H9 (cell line): ENCODE measurements around the gene PAEP. TPM values are rescaled to one million over a fixed set of nuclear protein-coding genes. Genes with fewer than 3 reads are reported as not detected.

Experiments
- DNase-seq: peaks from one replicate; pipeline ENCODE4 v3.0.0-alpha.2; 2017
- H2AFZ ChIP-seq: one replicate; pipeline ENCODE4 v1.6.1; 2013; ENCODE audit warnings: mild to moderate bottlenecking, low read length, control low read depth, moderate library complexity
- H2AK5ac ChIP-seq: 2 replicates; pipeline ENCODE4 v1.6.1; 2013; ENCODE audit warnings: low read length, control low read depth, mixed read lengths; ENCODE audit not compliant: insufficient read length
- H2BK120ac ChIP-seq: one replicate; pipeline ENCODE4 v1.6.1; 2013; ENCODE audit warnings: low read depth, mild to moderate bottlenecking, low read length, control low read depth, inconsistent platforms; ENCODE audit not compliant: poor library complexity, severe bottlenecking
- H2BK12ac ChIP-seq: 2 replicates; pipeline ENCODE4 v1.6.1; 2013; ENCODE audit warnings: low read length, control low read depth, mixed read lengths, low read depth; ENCODE audit not compliant: insufficient read length
- H2BK15ac ChIP-seq: 2 replicates; pipeline ENCODE4 v1.6.1; 2013; ENCODE audit warnings: low read depth, low read length, control low read depth
- H2BK20ac ChIP-seq: one replicate; pipeline ENCODE4 v1.6.1; 2013; ENCODE audit warnings: low read depth, mild to moderate bottlenecking, low read length, control low read depth, inconsistent platforms; ENCODE audit not compliant: poor library complexity, severe bottlenecking
- H2BK5ac ChIP-seq: 2 replicates; pipeline ENCODE4 v1.6.1; 2013; ENCODE audit warnings: low read length, control low read depth, mixed read lengths; ENCODE audit not compliant: insufficient read length
- H3K14ac ChIP-seq: 2 replicates; pipeline ENCODE4 v1.6.1; 2013; ENCODE audit warnings: low read length, control low read depth; ENCODE audit not compliant: insufficient read depth
- H3K18ac ChIP-seq: 2 replicates; pipeline ENCODE4 v1.6.1; 2013; ENCODE audit warnings: low read depth, mild to moderate bottlenecking, mixed read lengths, low read length, control low read depth; ENCODE audit not compliant: insufficient read length
- H3K23ac ChIP-seq: 2 replicates; pipeline ENCODE4 v1.6.1; 2013; ENCODE audit warnings: low read length, control low read depth, mixed read lengths, low read depth; ENCODE audit not compliant: insufficient read length
- H3K23me2 ChIP-seq: 2 replicates; pipeline ENCODE4 v1.6.1; 2013; ENCODE audit warnings: low read depth, mild to moderate bottlenecking, mixed read lengths, low read length, control low read depth; ENCODE audit not compliant: insufficient read length, poor library complexity, severe bottlenecking
- H3K27ac ChIP-seq: 2 replicates; pipeline ENCODE4 v1.5.1; 2013; ENCODE audit warnings: low read length, control low read depth, mixed read lengths, low read depth; ENCODE audit not compliant: insufficient read length
- H3K27me3 ChIP-seq: 2 replicates; pipeline ENCODE4 v1.6.1; 2013; ENCODE audit warnings: low read length, control low read depth, inconsistent platforms; ENCODE audit not compliant: insufficient read depth
- H3K4ac ChIP-seq: 2 replicates; pipeline ENCODE4 v1.6.1; 2013; ENCODE audit warnings: low read depth, mild to moderate bottlenecking, control low read depth, inconsistent platforms, low read length, moderate library complexity
- H3K4me1 ChIP-seq: 2 replicates; pipeline ENCODE4 v1.6.1; 2013; ENCODE audit warnings: low read length, control low read depth, inconsistent platforms; ENCODE audit not compliant: insufficient read depth
- H3K4me2 ChIP-seq: 2 replicates; pipeline ENCODE4 v1.6.1; 2013; ENCODE audit warnings: low read length, control low read depth, mixed read lengths; ENCODE audit not compliant: insufficient read length, insufficient read depth
- H3K56ac ChIP-seq: 2 replicates; pipeline ENCODE4 v1.6.1; 2013; ENCODE audit warnings: low read depth, mild to moderate bottlenecking, mixed read lengths, low read length, control low read depth; ENCODE audit not compliant: insufficient read length
- H3K79me1 ChIP-seq: 2 replicates; pipeline ENCODE4 v1.6.1; 2013; ENCODE audit warnings: low read depth, mild to moderate bottlenecking, moderate library complexity, low read length, control low read depth, inconsistent platforms; ENCODE audit not compliant: insufficient read depth, poor library complexity, severe bottlenecking
- H3K79me2 ChIP-seq: 2 replicates; pipeline ENCODE4 v1.6.1; 2013; ENCODE audit warnings: low read length, control low read depth, inconsistent platforms; ENCODE audit not compliant: insufficient read depth
- H3K9ac ChIP-seq: 2 replicates; pipeline ENCODE4 v1.6.1; 2013; ENCODE audit warnings: low read length, control low read depth, mixed read lengths; ENCODE audit not compliant: insufficient read length; ENCODE audit errors: extremely low read depth
- H3K9me3 ChIP-seq: one replicate; pipeline ENCODE4 v1.6.1; 2013; ENCODE audit warnings: low read depth, low read length, inconsistent platforms; ENCODE audit not compliant: control insufficient read depth
- H3T11ph ChIP-seq: one replicate; pipeline ENCODE4 v1.6.1; 2013; ENCODE audit warnings: mild to moderate bottlenecking, low read length, control low read depth, inconsistent platforms
- H4K20me1 ChIP-seq: one replicate; pipeline ENCODE4 v1.6.1; 2013; ENCODE audit not compliant: control insufficient read depth, insufficient read length, insufficient read depth
- H4K5ac ChIP-seq: 2 replicates; pipeline ENCODE4 v1.6.1; 2013; ENCODE audit warnings: low read depth, mild to moderate bottlenecking, mixed read lengths, low read length, control low read depth; ENCODE audit not compliant: insufficient read length
- H4K8ac ChIP-seq: replicated peaks from 2 replicates; pipeline ENCODE4 v1.6.1; 2013; ENCODE audit warnings: low read length, control low read depth, mixed read lengths, low read depth; ENCODE audit not compliant: insufficient read length
- H4K91ac ChIP-seq: 2 replicates; pipeline ENCODE4 v1.6.1; 2013; ENCODE audit warnings: low read depth, mild to moderate bottlenecking, moderate library complexity, mixed read lengths, low read length, control low read depth; ENCODE audit not compliant: insufficient read length
- H3K27ac Mint-ChIP-seq, 3 experiments: 2 replicates in 2 of 3; 3 replicates in 1 of 3; pipeline ENCODE4 v1.8.0; 2020 to 2021; ENCODE audit warnings: mixed read lengths in 3 of 3, mild to moderate bottlenecking in 1 of 3, moderate library complexity in 1 of 3
- H3K27me3 Mint-ChIP-seq: 2 replicates; pipeline ENCODE4 v1.8.0; 2021; ENCODE audit warnings: low read depth, mild to moderate bottlenecking, moderate library complexity, mixed read lengths
- H3K36me3 Mint-ChIP-seq, 3 experiments: 2 replicates in 2 of 3; 3 replicates in 1 of 3; pipeline ENCODE4 v1.8.0; 2020 to 2021; ENCODE audit warnings: low read depth in 3 of 3, mixed read lengths in 3 of 3; ENCODE audit not compliant: insufficient read depth in 1 of 3
- H3K4me1 Mint-ChIP-seq, 2 experiments: 2 replicates each; pipeline ENCODE4 v1.8.0; 2020; ENCODE audit warnings: mixed read lengths in 2 of 2
- H3K4me3 Mint-ChIP-seq, 2 experiments: 2 replicates in 1 of 2; 3 replicates in 1 of 2; pipeline ENCODE4 v1.8.0; 2020 to 2021; ENCODE audit warnings: mild to moderate bottlenecking in 2 of 2, mixed read lengths in 2 of 2, moderate library complexity in 1 of 2
- H3K9me3 Mint-ChIP-seq, 2 experiments: 2 replicates in 1 of 2; 3 replicates in 1 of 2; pipeline ENCODE4 v1.8.0; 2020; ENCODE audit warnings: mild to moderate bottlenecking in 2 of 2, mixed read lengths in 2 of 2, moderate library complexity in 1 of 2
- WGBS: extraction: QIAGEN DNeasy Blood & Tissue Kit; methylation state at CpG from one replicate; pipeline ENCODE4 v1.1.7; 2013; ENCODE audit warnings: missing lambda C conversion rate, low lambda C conversion rate, mixed read lengths; ENCODE audit not compliant: insufficient read length; ENCODE audit errors: extremely low coverage; 5-methylcytosine and 5-hydroxymethylcytosine counted together
- total RNA-seq: library from RNA; stranded (reverse); gene quantifications from 2 replicates; pipeline ENCODE4 v1.2.1, GENCODE V29; 2021
- TF ChIP-seq, protein P1 (sequence below): fragments of 200-600 bp; sonication (generic); conservative IDR thresholded peaks from 3 replicates; pipeline ENCODE4 v1.8.0; 2021; ENCODE audit warnings: antibody characterized with exemption, mild to moderate bottlenecking

Gene PAEP
- total RNA-seq, 1 experiment from 2014 or later: not detected

DNA sequence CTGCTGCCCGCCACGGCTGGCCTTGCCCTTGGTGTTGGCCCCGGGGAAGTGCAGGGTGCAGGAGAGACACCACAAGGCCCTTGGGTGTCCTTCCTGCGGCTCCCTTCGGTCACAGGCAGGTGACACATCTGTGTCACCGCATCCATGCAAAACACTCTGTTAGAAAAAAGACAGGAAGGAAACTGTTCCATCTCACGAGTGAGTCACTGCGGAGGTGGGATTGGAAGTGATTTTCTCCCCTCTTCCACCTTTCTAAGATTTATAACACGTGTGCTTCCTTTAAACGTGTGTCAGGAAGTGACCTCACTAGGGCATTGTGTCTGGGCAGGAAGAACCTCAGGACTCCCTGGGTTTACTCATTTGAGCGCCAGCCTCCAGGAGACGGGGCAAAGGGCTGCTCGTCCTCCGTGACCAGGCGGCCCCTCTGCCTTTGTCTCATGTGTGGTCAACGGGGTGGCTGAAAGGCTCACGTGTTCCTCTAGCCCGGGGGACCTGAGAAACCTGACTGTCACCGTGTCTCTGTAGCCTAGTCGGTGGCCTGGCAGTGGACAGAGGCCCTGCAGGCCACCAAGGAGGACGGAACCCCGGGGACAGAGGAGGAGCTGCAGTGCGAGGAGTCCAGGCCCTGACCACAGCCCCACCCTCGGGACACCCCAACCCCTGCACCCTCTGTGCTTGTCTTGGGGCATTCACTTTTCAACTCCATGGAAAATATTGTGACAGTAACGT lies 45.3 kb upstream of the PAEP start:
- Histone ChIP-seq H3K4me1 (0 out of 2 replicates have a peak, but pooled peaks cover 2% of the 10 kb centered on the region), H2BK5ac (no peak overlapping the region), H4K20me1 (no peaks in the 10 kb centered on the region), H3K18ac (no peak overlapping the region), H3K27ac (no peak overlapping the region), H2BK15ac (no peak overlapping the region), H3K79me1 (no peaks in the 10 kb centered on the region), H4K5ac (no peak overlapping the region), H3K9me3 (no peaks in the 10 kb centered on the region), H3K23ac (no peak overlapping the region), H4K91ac (no peak overlapping the region), H2BK120ac (no peak overlapping the region), H3K4ac (no peak overlapping the region), H3K79me2 (no peaks in the 10 kb centered on the region), H3K27me3 (no peaks in the 10 kb centered on the region), H3K14ac (no peak overlapping the region), H3T11ph (no peak overlapping the region), H3K23me2 (no peaks in the 10 kb centered on the region), H3K9ac (no peak overlapping the region), H2AFZ (no peak overlapping the region), H2AK5ac (no peak overlapping the region), H2BK20ac (no peak overlapping the region), H2BK12ac (no peak overlapping the region), H4K8ac (no peak overlapping the region), H3K4me2 (no peak overlapping the region), H3K56ac (no peak overlapping the region)
- H3K4me1 Mint-ChIP-seq: peaks cover 3 to 6% of the 10 kb centered on the region in 2 experiments; a peak in 1 of 4 replicates
- no CpG with 5 or more reads among the region's 25 CpGs for WGBS
- no peak overlapping the region for H3K27ac Mint-ChIP-seq
- H3K36me3 Mint-ChIP-seq: no peaks in the 10 kb centered on the region
- peaks cover 2% of the 10 kb centered on the region; the same call in 1 of the 2 replicates for H3K27me3 Mint-ChIP-seq
- TF ChIP-seq, protein P1, sequence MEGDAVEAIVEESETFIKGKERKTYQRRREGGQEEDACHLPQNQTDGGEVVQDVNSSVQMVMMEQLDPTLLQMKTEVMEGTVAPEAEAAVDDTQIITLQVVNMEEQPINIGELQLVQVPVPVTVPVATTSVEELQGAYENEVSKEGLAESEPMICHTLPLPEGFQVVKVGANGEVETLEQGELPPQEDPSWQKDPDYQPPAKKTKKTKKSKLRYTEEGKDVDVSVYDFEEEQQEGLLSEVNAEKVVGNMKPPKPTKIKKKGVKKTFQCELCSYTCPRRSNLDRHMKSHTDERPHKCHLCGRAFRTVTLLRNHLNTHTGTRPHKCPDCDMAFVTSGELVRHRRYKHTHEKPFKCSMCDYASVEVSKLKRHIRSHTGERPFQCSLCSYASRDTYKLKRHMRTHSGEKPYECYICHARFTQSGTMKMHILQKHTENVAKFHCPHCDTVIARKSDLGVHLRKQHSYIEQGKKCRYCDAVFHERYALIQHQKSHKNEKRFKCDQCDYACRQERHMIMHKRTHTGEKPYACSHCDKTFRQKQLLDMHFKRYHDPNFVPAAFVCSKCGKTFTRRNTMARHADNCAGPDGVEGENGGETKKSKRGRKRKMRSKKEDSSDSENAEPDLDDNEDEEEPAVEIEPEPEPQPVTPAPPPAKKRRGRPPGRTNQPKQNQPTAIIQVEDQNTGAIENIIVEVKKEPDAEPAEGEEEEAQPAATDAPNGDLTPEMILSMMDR: no peak
- DNase-seq: peak; percentile 15
- H3K9me3 Mint-ChIP-seq: peaks cover 0 to 5% of the 10 kb centered on the region in 2 experiments; a peak in 2 of 5 replicates
- no peak overlapping the region for H3K4me3 Mint-ChIP-seq
